ENCODE measurements around the gene POLR2J3.
"Not testable (repeated sequence)": the region's sequence is repeated elsewhere in the genome, so short reads cannot be mapped to it uniquely, and the experiment has no call there.

DNA sequence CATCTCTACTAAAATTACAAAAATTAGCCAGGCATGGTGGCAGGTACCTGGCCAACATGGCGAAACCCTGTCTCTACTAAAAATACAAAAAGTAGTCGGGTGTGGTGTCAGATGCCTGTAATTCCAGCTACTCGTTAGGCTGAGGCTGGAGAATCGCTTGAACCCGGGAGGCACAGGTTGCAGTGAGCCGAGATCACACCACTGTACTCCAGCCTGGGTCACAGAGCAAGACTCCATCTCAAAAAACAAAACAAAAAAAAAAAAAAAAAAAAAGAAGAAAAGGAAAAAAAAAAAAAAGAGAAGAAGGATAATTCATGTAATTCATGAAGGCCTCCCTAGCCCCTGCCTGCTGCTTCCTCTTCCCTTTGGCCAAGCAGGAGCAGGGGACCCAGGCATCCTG is 31.8 kb downstream of the POLR2J3 start:
- TF ChIP-seq, protein P1, sequence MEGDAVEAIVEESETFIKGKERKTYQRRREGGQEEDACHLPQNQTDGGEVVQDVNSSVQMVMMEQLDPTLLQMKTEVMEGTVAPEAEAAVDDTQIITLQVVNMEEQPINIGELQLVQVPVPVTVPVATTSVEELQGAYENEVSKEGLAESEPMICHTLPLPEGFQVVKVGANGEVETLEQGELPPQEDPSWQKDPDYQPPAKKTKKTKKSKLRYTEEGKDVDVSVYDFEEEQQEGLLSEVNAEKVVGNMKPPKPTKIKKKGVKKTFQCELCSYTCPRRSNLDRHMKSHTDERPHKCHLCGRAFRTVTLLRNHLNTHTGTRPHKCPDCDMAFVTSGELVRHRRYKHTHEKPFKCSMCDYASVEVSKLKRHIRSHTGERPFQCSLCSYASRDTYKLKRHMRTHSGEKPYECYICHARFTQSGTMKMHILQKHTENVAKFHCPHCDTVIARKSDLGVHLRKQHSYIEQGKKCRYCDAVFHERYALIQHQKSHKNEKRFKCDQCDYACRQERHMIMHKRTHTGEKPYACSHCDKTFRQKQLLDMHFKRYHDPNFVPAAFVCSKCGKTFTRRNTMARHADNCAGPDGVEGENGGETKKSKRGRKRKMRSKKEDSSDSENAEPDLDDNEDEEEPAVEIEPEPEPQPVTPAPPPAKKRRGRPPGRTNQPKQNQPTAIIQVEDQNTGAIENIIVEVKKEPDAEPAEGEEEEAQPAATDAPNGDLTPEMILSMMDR (IDR thresholded peaks at IDR 0.05; ENCODE audit: insufficient read depth, low read depth, low read length), result not testable (repeated sequence)
- not testable (repeated sequence) for TF ChIP-seq EZH2 (IDR thresholded peaks at IDR 0.05; ENCODE audit: insufficient read depth, low read length)

Data from astrocyte (in vitro differentiated cells and primary cell).